ENCODE results near the gene EXOC3L2. TPM values are rescaled to one million over a fixed set of nuclear protein-coding genes. Genes with fewer than 3 reads are reported as not detected.

Gene EXOC3L2
- total and polyA plus RNA-seq, 2 donors (not counting 3 experiments of a cell fraction or from before 2014, with no cell fraction given): 0.66 to 1.8 TPM

- Histone ChIP-seq H3K4me3 (replicated peaks in 1 of 3; ENCODE audit: insufficient read depth in 1 of 3, low read depth in 1 of 3, low read length in 3 of 3) (peak within 1 kb of the TSS; percentile 68 to 91 (median 85)), H2AFZ (ENCODE audit: low read depth, low read length) (peak within 1 kb of the TSS; percentile 92), H3K9ac (replicated peaks; ENCODE audit: extremely low read depth, insufficient read depth, low read length) (peak within 1 kb of the TSS; percentile 79), H3K36me3 (ENCODE audit: control insufficient read depth in 2 of 2, extremely low read depth in 1 of 2, insufficient read depth in 2 of 2, low read length in 2 of 2) (no peaks in the 10 kb centered on the region), H3K27ac (ENCODE audit: insufficient read depth, low read depth, low read length) (peak within 1 kb of the TSS; percentile 80), H3K4me2 (ENCODE audit: insufficient read depth, low read length) (peak within 1 kb of the TSS; percentile 84), H4K20me1 (replicated peaks; ENCODE audit: control insufficient read depth, extremely low read depth, insufficient read depth, low read length) (no peaks in the 10 kb centered on the region), H3K4me1 (ENCODE audit: control insufficient read depth, extremely low read depth, insufficient read depth, low read length) (peaks cover 13% of the 10 kb centered on the region), H3K79me2 (ENCODE audit: control insufficient read depth, insufficient read depth, low read length) (peaks cover 11% of the 10 kb centered on the region), H3K9me3 (replicated peaks; ENCODE audit: control insufficient read depth, insufficient read depth, low read length) (no peaks in the 10 kb centered on the region), H3K27me3 (ENCODE audit: control insufficient read depth in 2 of 2, insufficient read depth in 2 of 2, low read length in 2 of 2) (no peaks in the 10 kb centered on the region), H3K9me1 (replicated peaks; ENCODE audit: control insufficient read depth, extremely low read depth, insufficient read depth, low read length) (no peaks in the 10 kb centered on the region)
- TF ChIP-seq POLR2A (IDR thresholded peaks at IDR 0.05; ENCODE audit: low read depth, low read length) (peak; percentile 28), EZH2 (IDR thresholded peaks at IDR 0.05; ENCODE audit: borderline replicate concordance, low read depth, low read length, severe bottlenecking) (no peak), CTCF (IDR thresholded peaks at IDR 0.05; ENCODE audit: extremely low read depth in 1 of 2, insufficient read depth in 1 of 2, low read depth in 1 of 2, low read length in 2 of 2) (no peak), POLR2AphosphoS5 (IDR thresholded peaks at IDR 0.05; ENCODE audit: insufficient read depth, low read depth, low read length) (no peak)
- TSS peak; percentile 81 for BruUV-seq (replicated peaks)
- no peak for FAIRE-seq
- intact Hi-C loops (cut with micrococcal nuclease): loop anchor here (1.0 kb wide), 1 partner anchor 86 kb away; no protein-coding TSS in a partner anchor
- POLR2A ChIA-PET: interaction anchor here (0.7 to 1.4 kb wide), 2 partner anchors 13 to 16 kb away, joined by 3 read pairs; no protein-coding TSS in a partner anchor
- CTCF ChIA-PET: interaction anchor here (1.3 to 3.3 kb wide), 9 partner anchors 9 to 162 kb away, joined by 4 to 13 read pairs (median 8); partner anchors contain the start of genes NKPD1 and PPP1R37
- dilution Hi-C loops (cut with MboI; ENCODE audit: extremely low pct_ligation_motif_present, low sequenced_read_pairs): no loop called here
- no peak for DNase-seq (ENCODE audit: low read depth, low spot score)
Observed at GRCh38 chr19:45177817-45178261, 67.4 kb downstream of the EXOC3L2 start, which contains the start of gene TRAPPC6A. TRAPPC6A (minus strand) TSS chr19:45178237; CDS start chr19:45178218, 19 bp downstream.
